Activated T-helper 17 cell treated with anti-CD3 and anti-CD28 coated beads, Interleukin-2, amount 50 U/mL, for 72 hours (primary cell): ENCODE measurements around the gene TTLL11. TPM values are rescaled to one million over a fixed set of nuclear protein-coding genes. Genes with fewer than 3 reads are reported as not detected.

Experiments used
- ATAC-seq: fragments of 150-1000 bp; cut with Tn5 transposase; replicated peaks from 2 replicates; pipeline ENCODE4 v1.10.0; 2021; ENCODE audit warnings: mild to moderate bottlenecking, moderate library complexity
- H3K27ac Mint-ChIP-seq: one replicate; pipeline ENCODE4 v1.8.0; 2022; ENCODE audit warnings: mixed read lengths
- H3K27me3 Mint-ChIP-seq: one replicate; pipeline ENCODE4 v1.8.0; 2022; ENCODE audit warnings: mixed read lengths
- H3K36me3 Mint-ChIP-seq: one replicate; pipeline ENCODE4 v1.8.0; 2022; ENCODE audit warnings: low read depth, mild to moderate bottlenecking, mixed read lengths
- H3K4me1 Mint-ChIP-seq: one replicate; pipeline ENCODE4 v1.8.0; 2022; ENCODE audit warnings: mixed read lengths
- H3K4me3 Mint-ChIP-seq: one replicate; pipeline ENCODE4 v1.8.0; 2022; ENCODE audit warnings: mild to moderate bottlenecking, mixed read lengths
- H3K9me3 Mint-ChIP-seq: one replicate; pipeline ENCODE4 v1.8.0; 2022; ENCODE audit warnings: mixed read lengths
- total RNA-seq, 2 donors: library from RNA; stranded (reverse); gene quantifications; one replicate each; pipeline ENCODE4 v1.2.3, GENCODE V29; 2022

Gene TTLL11
- total RNA-seq, 2 donors from 2014 or later, result 2.6 to 3.9 TPM

- H3K9me3 Mint-ChIP-seq, result peaks cover 6% of the 10 kb centered on the region
- H3K4me3 Mint-ChIP-seq, result no peak overlapping the region
- no peak for ATAC-seq
- H3K27me3 Mint-ChIP-seq, result no peaks in the 10 kb centered on the region
- H3K36me3 Mint-ChIP-seq, result no peaks in the 10 kb centered on the region
- no peaks in the 10 kb centered on the region for H3K4me1 Mint-ChIP-seq
- H3K27ac Mint-ChIP-seq, result no peak overlapping the region
Observed at GRCh38 chr9:122106576-122106975, 13.5 kb upstream of the TTLL11 start.

- Mint-ChIP-seq H3K27ac (no peak overlapping the region), H3K36me3 (no peaks in the 10 kb centered on the region), H3K4me1 (no peaks in the 10 kb centered on the region), H3K9me3 (peaks cover 6% of the 10 kb centered on the region), H3K27me3 (peaks cover 4% of the 10 kb centered on the region), H3K4me3 (no peak overlapping the region)
- ATAC-seq, result no peak
Observed at GRCh38 chr9:122103985-122104384, 10.9 kb upstream of the TTLL11 start.

- no peak for ATAC-seq
- no peaks in the 10 kb centered on the region for H3K36me3 Mint-ChIP-seq
- no peak overlapping the region for H3K27ac Mint-ChIP-seq
- H3K4me3 Mint-ChIP-seq, result no peak overlapping the region
- H3K9me3 Mint-ChIP-seq, result peaks cover 6% of the 10 kb centered on the region
- H3K4me1 Mint-ChIP-seq, result no peaks in the 10 kb centered on the region
- H3K27me3 Mint-ChIP-seq, result peaks cover 8% of the 10 kb centered on the region
Observed at GRCh38 chr9:122102156-122102555, 9.0 kb upstream of the TTLL11 start.

- peaks cover 11% of the 10 kb centered on the region for H3K27me3 Mint-ChIP-seq
- H3K9me3 Mint-ChIP-seq, result peaks cover 6% of the 10 kb centered on the region
- H3K27ac Mint-ChIP-seq, result no peak overlapping the region
- no peak overlapping the region for H3K4me3 Mint-ChIP-seq
- H3K4me1 Mint-ChIP-seq, result no peaks in the 10 kb centered on the region
- no peaks in the 10 kb centered on the region for H3K36me3 Mint-ChIP-seq
- ATAC-seq, result no peak
Observed at GRCh38 chr9:122100756-122101155, 7.6 kb upstream of the TTLL11 start.

- Mint-ChIP-seq H3K27me3 (peaks cover 11% of the 10 kb centered on the region), H3K4me3 (peak overlapping the region; percentile 23), H3K4me1 (peaks cover 5% of the 10 kb centered on the region), H3K36me3 (no peaks in the 10 kb centered on the region), H3K9me3 (peaks cover 6% of the 10 kb centered on the region), H3K27ac (no peak overlapping the region)
- peak; percentile 80 for ATAC-seq
Observed at GRCh38 chr9:122099271-122099869, 6.3 kb upstream of the TTLL11 start.

GRCh38 chr9:122097679-122098315 is 4.7 kb upstream of the TTLL11 start:
- Mint-ChIP-seq H3K4me3 (no peak overlapping the region), H3K27me3 (peaks cover 11% of the 10 kb centered on the region), H3K4me1 (peaks cover 5% of the 10 kb centered on the region), H3K9me3 (no peaks in the 10 kb centered on the region), H3K36me3 (no peaks in the 10 kb centered on the region), H3K27ac (no peak overlapping the region)
- ATAC-seq, result no peak

- H3K4me1 Mint-ChIP-seq, result peaks cover 10% of the 10 kb centered on the region
- H3K27me3 Mint-ChIP-seq, result peaks cover 11% of the 10 kb centered on the region
- no peaks in the 10 kb centered on the region for H3K9me3 Mint-ChIP-seq
- no peak for ATAC-seq
- H3K36me3 Mint-ChIP-seq, result no peaks in the 10 kb centered on the region
- H3K4me3 Mint-ChIP-seq, result no peak overlapping the region
- no peak overlapping the region for H3K27ac Mint-ChIP-seq
Observed at GRCh38 chr9:122096620-122097415, 3.7 kb upstream of the TTLL11 start.

GRCh38 chr9:122095010-122095767 is 2.1 kb upstream of the TTLL11 start:
- peaks cover 11% of the 10 kb centered on the region for H3K27me3 Mint-ChIP-seq
- H3K4me3 Mint-ChIP-seq, result peak overlapping the region; percentile 77
- no peaks in the 10 kb centered on the region for H3K36me3 Mint-ChIP-seq
- no peak for ATAC-seq
- no peaks in the 10 kb centered on the region for H3K9me3 Mint-ChIP-seq
- H3K4me1 Mint-ChIP-seq, result peaks cover 23% of the 10 kb centered on the region
- no peak overlapping the region for H3K27ac Mint-ChIP-seq

GRCh38 chr9:122091682-122092592 is 1.2 kb downstream of the TTLL11 start:
- H3K36me3 Mint-ChIP-seq, result no peaks in the 10 kb centered on the region
- H3K9me3 Mint-ChIP-seq, result no peaks in the 10 kb centered on the region
- H3K27me3 Mint-ChIP-seq, result peaks cover 3% of the 10 kb centered on the region
- H3K4me3 Mint-ChIP-seq, result peak overlapping the region; percentile 83
- peaks cover 26% of the 10 kb centered on the region for H3K4me1 Mint-ChIP-seq
- H3K27ac Mint-ChIP-seq, result peak overlapping the region; percentile 14
- no peak for ATAC-seq

GRCh38 chr9:122090981-122091380 is 2.1 kb downstream of the TTLL11 start:
- no peak for ATAC-seq
- no peak overlapping the region for H3K27ac Mint-ChIP-seq
- peak overlapping the region; percentile 83 for H3K4me3 Mint-ChIP-seq
- H3K9me3 Mint-ChIP-seq, result no peaks in the 10 kb centered on the region
- peaks cover 26% of the 10 kb centered on the region for H3K4me1 Mint-ChIP-seq
- no peaks in the 10 kb centered on the region for H3K27me3 Mint-ChIP-seq
- no peaks in the 10 kb centered on the region for H3K36me3 Mint-ChIP-seq

- no peaks in the 10 kb centered on the region for H3K36me3 Mint-ChIP-seq
- no peak overlapping the region for H3K27ac Mint-ChIP-seq
- H3K27me3 Mint-ChIP-seq, result no peaks in the 10 kb centered on the region
- H3K9me3 Mint-ChIP-seq, result no peaks in the 10 kb centered on the region
- peaks cover 26% of the 10 kb centered on the region for H3K4me1 Mint-ChIP-seq
- ATAC-seq, result no peak
- no peak overlapping the region for H3K4me3 Mint-ChIP-seq
Observed at GRCh38 chr9:122090287-122090883, 2.7 kb downstream of the TTLL11 start.

GRCh38 chr9:122088880-122089706 is 4.0 kb downstream of the TTLL11 start:
- H3K4me1 Mint-ChIP-seq, result peaks cover 24% of the 10 kb centered on the region
- no peaks in the 10 kb centered on the region for H3K36me3 Mint-ChIP-seq
- ATAC-seq, result no peak
- no peaks in the 10 kb centered on the region for H3K27me3 Mint-ChIP-seq
- H3K27ac Mint-ChIP-seq, result no peak overlapping the region
- no peak overlapping the region for H3K4me3 Mint-ChIP-seq
- no peaks in the 10 kb centered on the region for H3K9me3 Mint-ChIP-seq
